ENCODE measurements around the gene ACCS.

The ACCS gene

GRCh38 chr11:44094260-44094868 is 28.3 kb downstream of the ACCS start:
- peak; percentile 71 to 81 for DNase-seq

GRCh38 chr11:44095506-44096359 is 29.7 kb downstream of the ACCS start, which contains the start of gene EXT2:
Gene EXT2 (plus strand): TSS chr11:44095678. CDS start chr11:44107713, 12,035 bp downstream.
- peak; percentile 60 to 74 for DNase-seq

- DNase-seq: no peak
Observed at GRCh38 chr11:44096360-44097185, 30.5 kb downstream of the ACCS start.

GRCh38 chr11:44097821-44098220 is 31.8 kb downstream of the ACCS start:
- DNase-seq: no peak

- DNase-seq: no peak
Observed at GRCh38 chr11:44101098-44101497, 35.0 kb downstream of the ACCS start.

GRCh38 chr11:44104481-44105294 is 38.6 kb downstream of the ACCS start:
- peak in 1 of 2 experiments; percentile 13 for DNase-seq

GRCh38 chr11:44108260-44108659 is 42.2 kb downstream of the ACCS start:
- DNase-seq: no peak

- DNase-seq: peak in 1 of 2 experiments; percentile 61
Observed at GRCh38 chr11:44110231-44110679, 44.2 kb downstream of the ACCS start.

- DNase-seq: no peak
Observed at GRCh38 chr11:44112091-44112821, 46.2 kb downstream of the ACCS start.

GRCh38 chr11:44113018-44113417 is 46.9 kb downstream of the ACCS start:
- no peak for DNase-seq

- no peak for DNase-seq
Observed at GRCh38 chr11:44113572-44113971, 47.5 kb downstream of the ACCS start.

- DNase-seq: no peak
Observed at GRCh38 chr11:44116234-44116830, 50.3 kb downstream of the ACCS start.

GRCh38 chr11:44120169-44120568 is 54.1 kb downstream of the ACCS start:
- DNase-seq: peak in 1 of 2 experiments; percentile 23

GRCh38 chr11:44125598-44125997 is 59.5 kb downstream of the ACCS start:
- no peak for DNase-seq

GRCh38 chr11:44126304-44126703 is 60.2 kb downstream of the ACCS start:
- no peak for DNase-seq

- no peak for DNase-seq
Observed at GRCh38 chr11:44127130-44127529, 61.1 kb downstream of the ACCS start.

GRCh38 chr11:44128729-44129128 is 62.7 kb downstream of the ACCS start:
- no peak for DNase-seq

GRCh38 chr11:44130751-44131150 is 64.7 kb downstream of the ACCS start:
- DNase-seq: no peak

GRCh38 chr11:44133335-44133946 is 67.4 kb downstream of the ACCS start:
- DNase-seq: peak in 1 of 2 experiments; percentile 34

All from NCI-H524 (cell line).